GM12873 (cell line): Measurements from ENCODE around the gene CCSAP.

Experiments used
- TF ChIP-seq, protein P1 (sequence below): IDR thresholded peaks from 2 replicates; pipeline ENCODE4 v1.5.1; 2012; ENCODE audit warnings: low read depth, mild to moderate bottlenecking, moderate library complexity, low read length, control low read depth; ENCODE audit not compliant: insufficient read depth; ENCODE audit errors: missing control alignments

CCSAP gene

DNA sequence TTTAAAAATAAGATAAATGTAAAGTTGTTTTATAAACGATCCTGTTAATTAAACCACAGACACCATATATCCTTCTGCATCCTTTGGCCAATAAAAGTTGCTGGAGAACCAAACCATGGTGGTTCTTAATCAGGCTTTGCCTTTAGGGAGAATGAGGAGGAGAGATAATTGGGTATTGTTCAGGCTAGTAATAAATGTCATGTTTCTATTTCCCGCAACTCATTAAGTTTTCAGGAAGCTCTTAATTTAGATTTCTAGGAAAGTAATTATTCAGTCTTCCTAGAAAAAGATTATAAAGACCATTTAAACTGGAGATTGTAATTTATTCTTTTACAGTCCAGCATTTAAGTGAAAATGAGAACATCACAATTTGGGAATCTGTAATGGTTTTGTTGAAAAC, 37.5 kb downstream of the CCSAP start:
- TF ChIP-seq, protein P1, sequence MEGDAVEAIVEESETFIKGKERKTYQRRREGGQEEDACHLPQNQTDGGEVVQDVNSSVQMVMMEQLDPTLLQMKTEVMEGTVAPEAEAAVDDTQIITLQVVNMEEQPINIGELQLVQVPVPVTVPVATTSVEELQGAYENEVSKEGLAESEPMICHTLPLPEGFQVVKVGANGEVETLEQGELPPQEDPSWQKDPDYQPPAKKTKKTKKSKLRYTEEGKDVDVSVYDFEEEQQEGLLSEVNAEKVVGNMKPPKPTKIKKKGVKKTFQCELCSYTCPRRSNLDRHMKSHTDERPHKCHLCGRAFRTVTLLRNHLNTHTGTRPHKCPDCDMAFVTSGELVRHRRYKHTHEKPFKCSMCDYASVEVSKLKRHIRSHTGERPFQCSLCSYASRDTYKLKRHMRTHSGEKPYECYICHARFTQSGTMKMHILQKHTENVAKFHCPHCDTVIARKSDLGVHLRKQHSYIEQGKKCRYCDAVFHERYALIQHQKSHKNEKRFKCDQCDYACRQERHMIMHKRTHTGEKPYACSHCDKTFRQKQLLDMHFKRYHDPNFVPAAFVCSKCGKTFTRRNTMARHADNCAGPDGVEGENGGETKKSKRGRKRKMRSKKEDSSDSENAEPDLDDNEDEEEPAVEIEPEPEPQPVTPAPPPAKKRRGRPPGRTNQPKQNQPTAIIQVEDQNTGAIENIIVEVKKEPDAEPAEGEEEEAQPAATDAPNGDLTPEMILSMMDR = no peak

DNA sequence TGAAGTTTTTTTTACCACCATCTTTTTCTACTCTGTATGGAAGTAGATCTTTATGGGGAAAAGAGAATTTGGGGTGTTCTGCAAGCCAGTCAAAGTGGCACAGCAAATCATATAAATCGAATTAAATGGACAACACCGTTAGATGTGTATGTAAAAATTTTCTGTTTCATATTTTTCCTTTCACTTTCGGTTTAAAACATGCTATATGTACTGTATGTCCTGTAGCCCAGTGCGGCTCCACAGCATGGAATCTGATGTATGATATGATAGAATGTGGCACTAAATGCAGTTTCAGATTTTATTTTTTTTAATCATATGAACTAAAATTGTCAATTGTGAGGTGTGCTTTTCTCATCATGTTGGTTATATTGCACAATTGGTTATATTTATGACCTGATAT, 39.0 kb downstream of the CCSAP start:
- TF ChIP-seq, protein P1 = no peak

DNA sequence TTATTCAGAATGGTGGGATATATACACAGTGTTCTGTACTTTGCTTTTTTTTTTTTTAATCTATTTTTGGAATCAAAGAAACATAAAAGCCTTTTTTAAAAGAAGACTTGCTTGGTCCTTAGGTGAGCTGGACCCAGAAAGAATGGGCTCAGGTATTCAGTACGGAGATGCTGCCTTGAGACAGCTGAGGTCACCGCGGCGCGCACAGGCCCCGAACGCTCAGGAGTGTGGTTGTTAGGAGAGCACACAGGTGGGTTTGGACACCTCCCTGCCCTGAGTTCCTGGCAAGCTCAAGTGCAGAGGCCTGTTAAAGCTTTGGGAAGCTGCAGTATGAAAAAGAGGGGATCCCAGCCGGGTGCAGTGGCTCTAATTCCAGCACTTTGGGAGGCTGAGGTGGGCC, 40.1 kb downstream of the CCSAP start:
- TF ChIP-seq, protein P1 = no peak

DNA sequence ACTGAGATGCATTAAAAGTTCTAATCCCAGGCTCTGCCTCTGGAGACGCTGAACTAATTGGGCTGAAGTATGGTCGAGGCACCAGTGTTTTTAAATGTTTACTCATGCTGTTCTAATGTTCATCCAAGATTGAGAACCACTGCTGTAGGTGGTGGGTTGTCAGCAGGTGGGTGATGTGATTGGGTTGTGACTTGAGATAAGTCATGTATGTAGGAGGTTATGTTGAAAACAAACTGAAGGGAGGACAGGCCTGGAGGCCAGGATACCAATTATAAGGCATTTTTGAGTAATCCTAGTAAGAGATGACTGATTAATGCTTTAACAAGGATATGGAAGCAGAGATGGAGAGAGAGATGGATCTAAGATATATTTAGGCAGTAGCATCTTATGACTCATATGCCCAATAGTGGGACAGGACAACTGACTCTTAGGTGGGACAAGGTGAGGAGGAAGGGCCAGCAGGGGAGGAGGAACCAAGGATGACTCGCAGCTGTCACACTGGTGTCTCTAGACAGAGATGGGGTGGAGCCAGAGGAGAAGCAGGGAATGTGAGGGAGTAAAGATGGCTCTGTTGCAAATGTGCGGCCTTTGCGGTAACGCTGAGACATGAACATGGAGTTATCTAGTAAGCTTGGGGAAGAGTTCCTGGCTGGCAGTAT, 42.6 kb downstream of the CCSAP start:
- TF ChIP-seq, protein P1 = no peak

DNA sequence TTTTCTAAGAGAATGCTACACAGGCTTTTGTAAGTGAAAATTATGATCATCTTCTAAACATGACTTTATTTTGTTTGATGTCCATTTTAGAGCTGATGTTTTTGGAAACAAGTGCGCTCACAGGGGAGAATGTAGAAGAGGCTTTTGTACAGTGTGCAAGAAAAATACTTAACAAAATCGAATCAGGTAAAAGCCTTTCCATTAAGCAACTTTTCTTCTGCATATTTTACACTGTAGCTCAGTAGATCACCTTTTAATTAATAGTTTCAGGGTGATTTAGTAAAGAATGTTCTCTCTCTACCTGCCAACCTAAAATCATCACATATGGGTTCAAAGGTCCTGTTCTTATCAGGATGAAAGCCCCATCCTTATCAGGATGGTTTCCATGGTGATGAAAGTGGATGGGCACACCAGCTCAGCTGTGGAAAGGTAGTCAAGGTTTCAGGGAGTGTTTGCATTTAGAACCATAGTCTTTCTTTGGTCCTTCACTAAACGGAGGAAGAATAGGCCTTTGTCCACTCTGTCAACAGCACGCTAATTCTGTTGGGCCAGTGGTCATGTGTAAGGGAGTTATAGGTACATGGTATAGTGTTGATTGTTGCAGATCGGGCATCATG, 43.9 kb downstream of the CCSAP start:
- TF ChIP-seq, protein P1 = no peak

DNA sequence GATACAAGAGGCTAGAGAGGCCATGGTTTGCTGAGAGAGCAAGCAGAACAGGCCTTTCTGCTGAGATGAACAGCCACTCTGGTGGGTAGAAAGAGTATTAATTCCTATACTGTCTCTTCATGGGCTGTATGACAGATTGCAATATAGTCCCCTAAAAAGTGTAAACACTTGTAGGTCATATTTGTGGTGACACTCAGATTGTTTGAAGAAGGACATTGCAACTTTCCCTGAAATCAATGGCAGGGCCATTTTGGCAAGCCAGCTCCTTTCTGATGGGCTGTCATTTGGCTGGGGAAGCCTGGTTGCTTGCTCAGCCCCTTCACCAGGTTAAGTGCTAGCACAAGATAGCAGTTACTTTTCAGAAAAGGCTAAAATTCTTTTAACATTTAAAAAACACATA, 44.4 kb downstream of the CCSAP start:
- TF ChIP-seq, protein P1 = no peak

DNA sequence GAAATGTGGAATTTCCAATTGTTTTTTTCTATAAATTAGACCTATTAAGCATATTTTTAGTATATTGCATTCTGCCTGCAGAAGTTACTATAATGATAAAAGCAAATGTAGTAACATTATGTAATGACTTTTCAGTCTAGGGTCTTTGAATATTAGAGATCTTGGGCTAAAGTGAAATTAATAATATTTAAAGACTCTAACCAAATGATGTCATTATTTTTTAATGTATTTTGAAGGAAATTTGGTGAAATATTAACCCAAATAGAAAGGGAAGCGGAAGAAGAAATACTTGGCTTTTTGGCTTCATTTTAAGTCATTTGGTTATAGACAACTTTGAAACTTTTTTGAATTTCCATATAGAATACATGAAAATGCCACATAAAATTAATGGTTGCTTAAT, 45.1 kb downstream of the CCSAP start:
- TF ChIP-seq, protein P1 = no peak
